HG02678 (cell line): Measurements from ENCODE around the gene NDUFB8.

Experiments used
- ATAC-seq: cut with Tn5 transposase; IDR thresholded peaks from one replicate; pipeline ENCODE4 v1.9.1; 2021; ENCODE audit warnings: mild to moderate bottlenecking, moderate library complexity; ENCODE audit not compliant: unreplicated experiment

NDUFB8 gene

GRCh38 chr10:100537475-100537874 is 7.8 kb upstream of the NDUFB8 start:
- no peak for ATAC-seq

- ATAC-seq = peak; percentile 91
These were observed 6.2 kb upstream of the NDUFB8 start, which contains the start of gene HIF1AN for GRCh38 chr10:100535715-100536353. HIF1AN (plus strand) TSS chr10:100535943; CDS start chr10:100535959, 16 bp downstream.

GRCh38 chr10:100535338-100535714 is 5.7 kb upstream of the NDUFB8 start:
- peak; percentile 4 for ATAC-seq

GRCh38 chr10:100534726-100535125 is 5.1 kb upstream of the NDUFB8 start:
- no peak for ATAC-seq

- no peak for ATAC-seq
These were observed 2.1 kb upstream of the NDUFB8 start for GRCh38 chr10:100531761-100532160.

- peak; percentile 14 for ATAC-seq
These were observed 673 bp downstream of the NDUFB8 start for GRCh38 chr10:100528921-100529474.

GRCh38 chr10:100528123-100528886 is 1.4 kb downstream of the NDUFB8 start:
- ATAC-seq = no peak

- ATAC-seq = no peak
These were observed 5.0 kb downstream of the NDUFB8 start for GRCh38 chr10:100524638-100525037.

- no peak for ATAC-seq
These were observed 5.5 kb downstream of the NDUFB8 start for GRCh38 chr10:100524206-100524605.

- no peak for ATAC-seq
These were observed 6.7 kb downstream of the NDUFB8 start for GRCh38 chr10:100522945-100523344.

- ATAC-seq = no peak
These were observed 7.4 kb downstream of the NDUFB8 start for GRCh38 chr10:100522107-100522801.

- no peak for ATAC-seq
These were observed 8.9 kb downstream of the NDUFB8 start for GRCh38 chr10:100520811-100521210.

- no peak for ATAC-seq
These were observed 10.2 kb downstream of the NDUFB8 start, which contains the start of gene SEC31B for GRCh38 chr10:100519311-100520051. SEC31B (minus strand) TSS chr10:100519861; CDS start chr10:100516952, 2,909 bp downstream.

GRCh38 chr10:100518761-100519241 is 10.9 kb downstream of the NDUFB8 start:
- ATAC-seq = no peak

- no peak for ATAC-seq
These were observed 12.8 kb downstream of the NDUFB8 start for GRCh38 chr10:100516847-100517246.

GRCh38 chr10:100515612-100516011 is 14.1 kb downstream of the NDUFB8 start:
- ATAC-seq = no peak

GRCh38 chr10:100510533-100511308 is 18.9 kb downstream of the NDUFB8 start:
- ATAC-seq = no peak

GRCh38 chr10:100509241-100509840 is 20.3 kb downstream of the NDUFB8 start:
- ATAC-seq = no peak

GRCh38 chr10:100508691-100509150 is 20.9 kb downstream of the NDUFB8 start:
- ATAC-seq = no peak
